Keratinocyte (primary cell): ENCODE results near the gene CUX1.

ENCODE experiments used
- EZH2 ChIP-seq: IDR thresholded peaks from one replicate; pipeline ENCODE4 v1.6.1; 2012; ENCODE audit warnings: inconsistent platforms, mild to moderate bottlenecking, low read length, moderate library complexity
- TF ChIP-seq, protein P1 (sequence below), 3 experiments: IDR thresholded peaks in 1 of 3; conservative IDR thresholded peaks in 1 of 3; optimal IDR thresholded peaks in 1 of 3; 2 replicates in 2 of 3; 3 replicates in 1 of 3; pipeline versions ENCODE3 to v1.5.1; 2011; ENCODE audit warnings: low read length in 3 of 3, mild to moderate bottlenecking in 3 of 3, moderate library complexity in 2 of 3, control low read depth in 1 of 3, inconsistent platforms in 1 of 3; ENCODE audit not compliant: insufficient read depth in 2 of 3; ENCODE audit errors: extremely low read depth in 1 of 3

DNA sequence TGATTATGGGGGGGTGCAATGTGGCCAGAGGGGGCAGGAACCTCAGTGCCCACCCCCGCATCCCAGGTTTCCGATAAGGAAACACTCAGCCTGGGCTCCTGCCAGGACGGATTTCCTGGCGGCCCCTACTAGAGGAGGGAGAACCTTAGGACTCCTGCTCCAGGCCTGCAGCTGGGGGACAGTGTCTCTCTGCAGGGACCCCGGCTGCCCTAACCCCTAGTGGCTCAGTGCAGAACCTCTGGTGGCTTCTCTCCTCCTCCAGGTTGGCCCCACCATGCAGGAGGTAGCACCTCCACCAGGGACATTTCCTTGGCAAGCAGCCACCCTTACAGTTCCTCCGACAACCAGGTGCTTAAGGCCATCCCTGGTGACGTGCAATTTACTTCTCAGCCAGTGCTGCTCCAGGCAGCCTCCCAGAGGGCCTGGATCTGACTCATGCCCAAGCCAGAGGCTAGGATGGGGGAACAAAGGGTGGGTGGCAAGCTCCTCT, 501.1 kb downstream of the CUX1 start:
- TF ChIP-seq, protein P1, sequence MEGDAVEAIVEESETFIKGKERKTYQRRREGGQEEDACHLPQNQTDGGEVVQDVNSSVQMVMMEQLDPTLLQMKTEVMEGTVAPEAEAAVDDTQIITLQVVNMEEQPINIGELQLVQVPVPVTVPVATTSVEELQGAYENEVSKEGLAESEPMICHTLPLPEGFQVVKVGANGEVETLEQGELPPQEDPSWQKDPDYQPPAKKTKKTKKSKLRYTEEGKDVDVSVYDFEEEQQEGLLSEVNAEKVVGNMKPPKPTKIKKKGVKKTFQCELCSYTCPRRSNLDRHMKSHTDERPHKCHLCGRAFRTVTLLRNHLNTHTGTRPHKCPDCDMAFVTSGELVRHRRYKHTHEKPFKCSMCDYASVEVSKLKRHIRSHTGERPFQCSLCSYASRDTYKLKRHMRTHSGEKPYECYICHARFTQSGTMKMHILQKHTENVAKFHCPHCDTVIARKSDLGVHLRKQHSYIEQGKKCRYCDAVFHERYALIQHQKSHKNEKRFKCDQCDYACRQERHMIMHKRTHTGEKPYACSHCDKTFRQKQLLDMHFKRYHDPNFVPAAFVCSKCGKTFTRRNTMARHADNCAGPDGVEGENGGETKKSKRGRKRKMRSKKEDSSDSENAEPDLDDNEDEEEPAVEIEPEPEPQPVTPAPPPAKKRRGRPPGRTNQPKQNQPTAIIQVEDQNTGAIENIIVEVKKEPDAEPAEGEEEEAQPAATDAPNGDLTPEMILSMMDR (optimal IDR thresholded peaks at IDR 0.05 in 1 of 3, IDR thresholded peaks at IDR 0.05 in 1 of 3, conservative IDR thresholded peaks at IDR 0.05 in 1 of 3; ENCODE audit: extremely low read depth in 1 of 3, insufficient read depth in 2 of 3, low read length in 3 of 3): peak in 2 of 3 experiments; percentile 16 to 21
- no peak for TF ChIP-seq EZH2
